HG03066 (cell line): ENCODE data around the gene TNS3.

Experiments
- ATAC-seq: cut with Tn5 transposase; IDR thresholded peaks from one replicate; pipeline ENCODE4 v1.9.1; 2021; ENCODE audit warnings: low read depth; ENCODE audit not compliant: unreplicated experiment

Gene TNS3

GRCh38 chr7:47394751-47395252 is 187.1 kb downstream of the TNS3 start:
- ATAC-seq: no peak

- no peak for ATAC-seq
Observed at GRCh38 chr7:47394216-47394615, 187.7 kb downstream of the TNS3 start.

- ATAC-seq: no peak
Observed at GRCh38 chr7:47393406-47393805, 188.5 kb downstream of the TNS3 start.

- no peak for ATAC-seq
Observed at GRCh38 chr7:47392241-47392759, 189.6 kb downstream of the TNS3 start.

- ATAC-seq: no peak
Observed at GRCh38 chr7:47391726-47392125, 190.2 kb downstream of the TNS3 start.

GRCh38 chr7:47390914-47391313 is 191.0 kb downstream of the TNS3 start:
- no peak for ATAC-seq

- ATAC-seq: no peak
Observed at GRCh38 chr7:47389923-47390630, 191.8 kb downstream of the TNS3 start.

GRCh38 chr7:47389171-47389922 is 192.6 kb downstream of the TNS3 start:
- ATAC-seq: no peak

- no peak for ATAC-seq
Observed at GRCh38 chr7:47387506-47387905, 194.4 kb downstream of the TNS3 start.

- ATAC-seq: no peak
Observed at GRCh38 chr7:47386273-47386835, 195.6 kb downstream of the TNS3 start.

- no peak for ATAC-seq
Observed at GRCh38 chr7:47385536-47386125, 196.3 kb downstream of the TNS3 start.

- no peak for ATAC-seq
Observed at GRCh38 chr7:47384755-47385535, 197.0 kb downstream of the TNS3 start.

GRCh38 chr7:47383696-47384445 is 198.0 kb downstream of the TNS3 start:
- no peak for ATAC-seq

- ATAC-seq: no peak
Observed at GRCh38 chr7:47383072-47383471, 198.8 kb downstream of the TNS3 start.

- no peak for ATAC-seq
Observed at GRCh38 chr7:47382200-47382599, 199.7 kb downstream of the TNS3 start.

GRCh38 chr7:47381134-47381495 is 200.8 kb downstream of the TNS3 start:
- no peak for ATAC-seq

- ATAC-seq: no peak
Observed at GRCh38 chr7:47380325-47381133, 201.4 kb downstream of the TNS3 start.

GRCh38 chr7:47379629-47380324 is 202.1 kb downstream of the TNS3 start:
- no peak for ATAC-seq
